Muscle layer of colon (tissue), 2 donors: ENCODE data around the gene FRYL.

ENCODE experiments used
- H3K27ac ChIP-seq: one replicate; pipeline ENCODE4 v1.7.0; 2013; ENCODE audit warnings: low read depth, mild to moderate bottlenecking, low read length, moderate library complexity
- H3K27me3 ChIP-seq, 2 donors: one replicate each; pipeline ENCODE4 v1.7.0; 2013; ENCODE audit warnings: low read length in 2 of 2, mild to moderate bottlenecking in 2 of 2; ENCODE audit not compliant: insufficient read depth in 2 of 2, control insufficient read depth in 1 of 2
- H3K36me3 ChIP-seq: one replicate; pipeline ENCODE4 v1.7.0; 2013; ENCODE audit warnings: mild to moderate bottlenecking, low read length; ENCODE audit not compliant: insufficient read depth
- H3K4me1 ChIP-seq: one replicate; pipeline ENCODE4 v1.7.0; 2013; ENCODE audit warnings: mild to moderate bottlenecking, low read length; ENCODE audit not compliant: insufficient read depth
- H3K4me3 ChIP-seq, 2 donors: one replicate each; pipeline ENCODE4 v1.7.0; 2013; ENCODE audit warnings: low read length in 2 of 2, low read depth in 1 of 2, mild to moderate bottlenecking in 1 of 2, moderate library complexity in 1 of 2
- H3K9ac ChIP-seq: one replicate; pipeline ENCODE4 v1.7.0; 2013; ENCODE audit warnings: low read length
- H3K9me3 ChIP-seq: one replicate; pipeline ENCODE4 v1.7.0; 2013; ENCODE audit warnings: mild to moderate bottlenecking, low read length
- donor health status: abdominal sarcoma.
- donor health status: Adenocarcinoma of cecum.

FRYL gene

DNA sequence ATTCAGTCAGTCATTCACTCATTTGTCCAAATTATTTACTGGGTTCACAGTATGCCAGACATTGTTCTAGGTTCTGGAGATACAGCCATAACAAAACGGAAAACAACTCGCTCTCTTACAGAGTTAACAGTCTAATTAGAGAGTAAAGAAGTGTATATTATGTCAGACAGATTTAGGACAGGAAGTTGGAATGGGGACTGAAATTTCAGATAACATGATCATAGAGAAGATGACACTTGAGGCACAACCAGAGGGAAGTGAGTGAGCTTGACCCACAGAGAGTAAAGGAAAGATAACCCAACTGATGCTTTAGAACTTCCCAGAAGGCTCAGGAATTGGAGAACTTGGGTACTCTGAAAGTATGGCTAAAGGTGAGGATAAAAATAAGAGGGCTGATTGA lies 150.6 kb downstream of the FRYL start:
- no peak overlapping the region for H3K27ac ChIP-seq
- no peaks in the 10 kb centered on the region for H3K4me1 ChIP-seq
- H3K36me3 ChIP-seq = no peaks in the 10 kb centered on the region
- no peak overlapping the region for H3K9ac ChIP-seq
- H3K4me3 ChIP-seq = no peak overlapping the region
- no peaks in the 10 kb centered on the region for H3K9me3 ChIP-seq
- no peaks in the 10 kb centered on the region for H3K27me3 ChIP-seq

GRCh38 chr4:48623182-48623780 lies 156.8 kb downstream of the FRYL start:
- Histone ChIP-seq H3K4me1 (no peaks in the 10 kb centered on the region), H3K36me3 (peaks cover 20% of the 10 kb centered on the region), H3K9me3 (no peaks in the 10 kb centered on the region), H3K4me3 (no peak overlapping the region), H3K27me3 (no peaks in the 10 kb centered on the region), H3K27ac (no peak overlapping the region), H3K9ac (no peak overlapping the region)

DNA sequence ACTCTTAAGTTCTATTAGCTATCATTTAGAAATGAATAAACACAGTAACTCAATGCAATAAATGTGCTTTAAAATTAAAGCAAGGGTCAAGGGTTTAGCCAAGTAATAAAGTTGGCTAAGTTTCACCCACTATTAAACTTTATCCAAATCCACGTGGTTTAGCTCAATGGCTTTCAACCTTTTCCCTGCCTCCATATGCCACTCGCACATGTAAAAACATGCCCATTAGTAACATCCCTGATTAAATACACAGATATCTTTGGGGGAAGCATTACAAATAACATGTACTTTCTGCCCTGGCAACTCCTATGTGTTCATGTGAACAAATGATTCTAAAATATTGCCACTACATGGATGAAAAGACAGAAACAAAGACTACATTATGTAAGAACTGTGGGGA lies 159.2 kb downstream of the FRYL start:
- Histone ChIP-seq H3K4me1 (no peaks in the 10 kb centered on the region), H3K9me3 (no peaks in the 10 kb centered on the region), H3K9ac (no peak overlapping the region), H3K27me3 (no peaks in the 10 kb centered on the region), H3K4me3 (no peak overlapping the region), H3K36me3 (peaks cover 25% of the 10 kb centered on the region), H3K27ac (no peak overlapping the region)

DNA sequence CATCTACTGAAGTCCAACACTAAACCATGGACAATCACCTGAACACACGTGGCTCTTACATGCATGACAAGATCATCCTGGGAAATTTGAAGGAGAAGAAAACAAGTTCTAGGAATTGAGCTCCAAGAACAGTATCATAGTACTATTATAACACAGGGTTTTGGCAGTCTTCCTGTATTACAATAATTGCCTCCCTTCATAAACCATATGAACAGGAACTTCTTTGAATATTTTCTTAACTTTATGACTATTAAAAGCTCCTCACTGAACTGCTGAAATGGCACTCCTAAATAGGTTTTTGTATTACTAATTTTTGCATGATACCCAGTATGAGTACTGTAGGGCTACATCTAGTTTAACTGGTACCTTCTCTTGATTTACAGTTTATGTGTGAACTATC lies 160.0 kb downstream of the FRYL start:
- no peaks in the 10 kb centered on the region for H3K4me1 ChIP-seq
- H3K36me3 ChIP-seq = peaks cover 25% of the 10 kb centered on the region
- H3K9ac ChIP-seq = no peak overlapping the region
- H3K4me3 ChIP-seq = no peak overlapping the region
- H3K9me3 ChIP-seq = no peaks in the 10 kb centered on the region
- H3K27ac ChIP-seq = no peak overlapping the region
- H3K27me3 ChIP-seq = no peaks in the 10 kb centered on the region

GRCh38 chr4:48604527-48604926 lies 175.6 kb downstream of the FRYL start:
- Histone ChIP-seq H3K4me3 (no peak overlapping the region), H3K9ac (no peak overlapping the region), H3K9me3 (no peaks in the 10 kb centered on the region), H3K27me3 (no peaks in the 10 kb centered on the region), H3K4me1 (no peaks in the 10 kb centered on the region), H3K27ac (no peak overlapping the region), H3K36me3 (no peaks in the 10 kb centered on the region)

GRCh38 chr4:48604041-48604440 lies 176.0 kb downstream of the FRYL start:
- Histone ChIP-seq H3K4me3 (no peak overlapping the region), H3K36me3 (no peaks in the 10 kb centered on the region), H3K9ac (no peak overlapping the region), H3K9me3 (no peaks in the 10 kb centered on the region), H3K4me1 (no peaks in the 10 kb centered on the region), H3K27me3 (no peaks in the 10 kb centered on the region), H3K27ac (no peak overlapping the region)

GRCh38 chr4:48603366-48604003 lies 176.6 kb downstream of the FRYL start:
- H3K27me3 ChIP-seq = no peaks in the 10 kb centered on the region
- H3K9me3 ChIP-seq = no peaks in the 10 kb centered on the region
- H3K9ac ChIP-seq = no peak overlapping the region
- H3K27ac ChIP-seq = no peak overlapping the region
- no peaks in the 10 kb centered on the region for H3K4me1 ChIP-seq
- H3K36me3 ChIP-seq = no peaks in the 10 kb centered on the region
- no peak overlapping the region for H3K4me3 ChIP-seq

- H3K9me3 ChIP-seq = no peaks in the 10 kb centered on the region
- no peak overlapping the region for H3K4me3 ChIP-seq
- H3K36me3 ChIP-seq = no peaks in the 10 kb centered on the region
- H3K9ac ChIP-seq = no peak overlapping the region
- H3K4me1 ChIP-seq = no peaks in the 10 kb centered on the region
- no peak overlapping the region for H3K27ac ChIP-seq
- H3K27me3 ChIP-seq = no peaks in the 10 kb centered on the region
Observed at GRCh38 chr4:48602763-48603162, 177.3 kb downstream of the FRYL start.

GRCh38 chr4:48602222-48602621 lies 177.9 kb downstream of the FRYL start:
- Histone ChIP-seq H3K27ac (no peak overlapping the region), H3K9me3 (no peaks in the 10 kb centered on the region), H3K4me1 (no peaks in the 10 kb centered on the region), H3K9ac (no peak overlapping the region), H3K36me3 (no peaks in the 10 kb centered on the region), H3K4me3 (no peak overlapping the region), H3K27me3 (no peaks in the 10 kb centered on the region)

DNA sequence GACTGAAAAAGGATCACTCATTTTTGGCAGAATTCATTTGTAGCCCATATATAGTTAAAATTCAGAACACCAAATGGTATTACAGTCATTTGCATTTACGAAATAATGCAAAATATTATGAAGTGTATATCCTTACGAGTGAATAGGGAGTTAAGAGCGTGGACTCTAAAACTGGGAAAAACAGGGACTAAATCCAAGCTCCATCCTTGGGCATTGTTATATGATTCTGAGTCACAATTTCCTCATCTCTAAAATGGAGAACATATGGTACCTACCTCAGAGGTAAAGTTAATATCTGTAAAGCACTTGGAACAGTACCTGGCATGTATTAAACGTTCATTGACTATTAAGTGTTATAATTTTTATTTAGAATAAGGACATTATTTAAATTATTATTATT lies 183.7 kb downstream of the FRYL start:
- H3K27me3 ChIP-seq = no peaks in the 10 kb centered on the region
- no peaks in the 10 kb centered on the region for H3K4me1 ChIP-seq
- H3K9ac ChIP-seq = no peak overlapping the region
- H3K4me3 ChIP-seq = no peak overlapping the region
- no peaks in the 10 kb centered on the region for H3K9me3 ChIP-seq
- peaks cover 9% of the 10 kb centered on the region for H3K36me3 ChIP-seq
- H3K27ac ChIP-seq = no peak overlapping the region

GRCh38 chr4:48594180-48594579 lies 185.9 kb downstream of the FRYL start:
- no peak overlapping the region for H3K4me3 ChIP-seq
- no peaks in the 10 kb centered on the region for H3K9me3 ChIP-seq
- no peak overlapping the region for H3K9ac ChIP-seq
- no peaks in the 10 kb centered on the region for H3K27me3 ChIP-seq
- H3K27ac ChIP-seq = no peak overlapping the region
- H3K36me3 ChIP-seq = peaks cover 17% of the 10 kb centered on the region
- H3K4me1 ChIP-seq = no peaks in the 10 kb centered on the region

GRCh38 chr4:48591372-48591771 lies 188.7 kb downstream of the FRYL start:
- H3K36me3 ChIP-seq = peaks cover 22% of the 10 kb centered on the region
- no peaks in the 10 kb centered on the region for H3K4me1 ChIP-seq

More at GRCh38 chr4:48591372-48591771, 188.7 kb downstream of the FRYL start:
- Histone ChIP-seq H3K27ac (no peak overlapping the region), H3K4me3 (no peak overlapping the region), H3K27me3 (no peaks in the 10 kb centered on the region), H3K9me3 (no peaks in the 10 kb centered on the region), H3K9ac (no peak overlapping the region)
